Cardiac fibroblast (primary cell): ENCODE measurements around the gene ZBTB45.

Experiments used
- DNase-seq, 2 donors: peaks; one replicate each; pipeline versions ENCODE4 v3.0.0 to v3.0.0-alpha.2; 2010; ENCODE audit warnings: low read depth in 2 of 2
- H3K4me3 ChIP-seq, 2 donors: replicated peaks in 1 of 2; 1 replicate in 1 of 2; 2 replicates in 1 of 2; pipeline ENCODE4 v1.5.1; 2011; ENCODE audit warnings: low read depth in 2 of 2, low read length in 2 of 2, mild to moderate bottlenecking in 2 of 2, moderate library complexity in 1 of 2
- CTCF ChIP-seq: IDR thresholded peaks from one replicate; pipeline ENCODE4 v1.5.1; 2011; ENCODE audit warnings: low read depth, mild to moderate bottlenecking, low read length, inconsistent platforms

ZBTB45 gene

DNA sequence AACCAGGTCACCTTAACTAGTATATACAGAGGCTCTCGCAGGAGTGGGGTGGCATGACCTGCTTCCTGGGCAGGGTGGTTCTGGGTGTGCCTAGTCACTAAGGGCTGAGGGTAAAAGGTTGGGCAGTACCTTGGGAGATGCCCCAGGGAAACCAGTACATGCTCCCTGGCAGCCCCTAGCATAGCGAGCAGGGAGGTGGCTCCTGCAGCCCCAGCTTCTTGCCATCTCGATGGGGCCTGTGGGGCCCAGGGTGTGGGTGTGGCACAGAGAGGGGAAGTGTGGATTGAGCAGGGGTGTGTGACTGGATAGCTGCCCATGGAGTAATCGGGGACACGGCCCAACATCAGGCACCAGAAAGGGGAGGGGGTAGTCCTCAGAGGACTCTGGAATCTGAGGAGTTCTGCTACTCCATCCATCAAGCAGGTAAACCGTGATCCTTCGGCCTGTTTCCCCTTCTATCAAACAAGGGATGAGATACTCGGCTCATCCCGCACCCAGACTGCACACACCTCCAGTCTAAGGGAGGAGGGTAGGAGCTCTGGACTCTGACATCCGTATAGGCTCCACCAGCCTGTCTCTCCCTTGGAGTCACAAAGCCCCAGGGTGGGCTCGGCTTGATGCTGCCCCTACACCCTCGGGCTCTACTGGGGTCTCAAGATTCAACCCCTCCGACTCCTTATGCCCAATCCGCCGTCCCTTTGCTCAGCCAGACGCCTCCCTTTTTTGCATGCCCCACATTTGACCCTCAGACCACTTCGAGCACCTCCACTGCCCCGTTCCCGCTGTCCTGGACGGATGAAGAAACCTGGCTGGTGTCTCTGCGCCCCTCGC lies 1.1 kb downstream of the ZBTB45 start:
- peak in 1 of 2 donors; percentile 7 for DNase-seq
- peak overlapping the region; percentile 84 to 85 for H3K4me3 ChIP-seq
- TF ChIP-seq CTCF: no peak

- no peak for DNase-seq
- no peak overlapping the region for H3K4me3 ChIP-seq
- no peak for TF ChIP-seq CTCF
These were observed 2.4 kb downstream of the ZBTB45 start for GRCh38 chr19:58516964-58517833.

DNA sequence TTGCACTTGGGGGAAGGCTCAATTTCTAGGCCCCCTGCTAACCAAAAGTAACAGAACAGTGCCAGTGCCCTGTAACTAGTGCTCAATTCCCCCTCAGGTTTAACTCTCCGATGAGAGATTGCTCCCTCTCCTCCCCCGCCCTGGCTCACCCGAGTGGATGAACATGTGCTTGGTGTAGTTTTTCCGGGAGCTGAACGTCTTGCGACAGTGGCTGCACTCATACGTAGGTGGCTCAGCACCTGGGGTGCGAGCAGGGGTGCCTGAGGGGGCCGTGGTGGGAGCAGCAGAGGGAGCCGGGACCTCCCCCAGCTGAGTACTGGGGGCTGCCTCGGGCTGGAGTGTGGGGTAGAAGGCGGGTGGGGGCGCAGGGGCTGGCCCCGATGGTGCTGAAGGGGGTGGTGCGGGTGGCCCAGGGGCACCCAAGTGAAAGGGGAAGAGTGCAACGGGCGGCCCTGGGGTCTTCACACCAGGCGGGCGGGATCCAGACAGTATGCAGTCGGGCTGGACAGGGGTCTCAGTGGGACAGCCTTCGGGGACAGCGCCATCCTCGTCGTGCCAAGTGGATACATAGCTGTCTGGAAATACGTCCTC lies 3.3 kb downstream of the ZBTB45 start:
- no peak for DNase-seq
- no peak for TF ChIP-seq CTCF
- no peak overlapping the region for H3K4me3 ChIP-seq

DNA sequence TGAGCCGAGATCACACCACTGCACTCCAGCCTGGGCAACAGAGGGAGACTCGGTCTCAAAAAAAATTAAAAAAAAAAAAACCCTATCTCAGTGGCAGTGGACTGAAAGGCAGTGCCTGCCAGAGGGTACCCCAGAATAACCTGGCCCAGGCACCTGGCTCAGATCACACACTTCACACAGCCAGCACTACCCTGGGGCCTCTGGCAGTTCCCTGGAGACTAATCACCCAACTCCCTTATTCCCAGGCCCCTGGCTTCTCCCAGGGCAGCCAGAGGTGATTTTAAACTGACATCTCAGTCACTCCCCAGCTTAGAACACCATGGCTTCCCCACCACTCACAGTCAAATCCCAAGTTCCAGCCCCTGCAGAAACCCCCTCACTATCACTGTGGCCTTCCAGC lies 4.4 kb downstream of the ZBTB45 start:
- no peak for TF ChIP-seq CTCF
- no peak for DNase-seq
- no peak overlapping the region for H3K4me3 ChIP-seq

DNA sequence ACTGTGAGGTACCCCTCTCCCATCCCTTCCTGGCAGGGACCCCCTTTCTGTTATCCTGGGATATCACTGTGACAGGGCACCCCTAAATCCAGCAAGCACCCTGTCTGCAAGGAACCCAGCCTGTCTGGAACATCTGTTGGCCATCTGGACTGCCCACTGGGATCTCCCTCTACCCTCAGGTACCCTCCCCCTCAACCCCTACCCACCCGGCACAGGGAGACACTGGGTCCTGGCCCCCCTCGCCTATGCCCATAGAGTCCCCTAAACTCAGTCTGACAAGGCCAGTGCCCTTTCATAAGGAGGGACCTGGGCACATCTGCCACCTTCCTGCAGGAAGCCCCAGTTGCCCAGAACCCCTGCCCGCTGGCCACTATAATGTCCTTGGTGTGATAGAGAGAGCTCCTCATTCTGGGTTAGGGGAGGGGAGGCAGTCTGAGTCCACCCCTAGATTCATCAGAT lies 5.0 kb downstream of the ZBTB45 start:
- peak overlapping the region; percentile 40 to 45 for H3K4me3 ChIP-seq
- no peak for DNase-seq
- TF ChIP-seq CTCF: no peak

DNA sequence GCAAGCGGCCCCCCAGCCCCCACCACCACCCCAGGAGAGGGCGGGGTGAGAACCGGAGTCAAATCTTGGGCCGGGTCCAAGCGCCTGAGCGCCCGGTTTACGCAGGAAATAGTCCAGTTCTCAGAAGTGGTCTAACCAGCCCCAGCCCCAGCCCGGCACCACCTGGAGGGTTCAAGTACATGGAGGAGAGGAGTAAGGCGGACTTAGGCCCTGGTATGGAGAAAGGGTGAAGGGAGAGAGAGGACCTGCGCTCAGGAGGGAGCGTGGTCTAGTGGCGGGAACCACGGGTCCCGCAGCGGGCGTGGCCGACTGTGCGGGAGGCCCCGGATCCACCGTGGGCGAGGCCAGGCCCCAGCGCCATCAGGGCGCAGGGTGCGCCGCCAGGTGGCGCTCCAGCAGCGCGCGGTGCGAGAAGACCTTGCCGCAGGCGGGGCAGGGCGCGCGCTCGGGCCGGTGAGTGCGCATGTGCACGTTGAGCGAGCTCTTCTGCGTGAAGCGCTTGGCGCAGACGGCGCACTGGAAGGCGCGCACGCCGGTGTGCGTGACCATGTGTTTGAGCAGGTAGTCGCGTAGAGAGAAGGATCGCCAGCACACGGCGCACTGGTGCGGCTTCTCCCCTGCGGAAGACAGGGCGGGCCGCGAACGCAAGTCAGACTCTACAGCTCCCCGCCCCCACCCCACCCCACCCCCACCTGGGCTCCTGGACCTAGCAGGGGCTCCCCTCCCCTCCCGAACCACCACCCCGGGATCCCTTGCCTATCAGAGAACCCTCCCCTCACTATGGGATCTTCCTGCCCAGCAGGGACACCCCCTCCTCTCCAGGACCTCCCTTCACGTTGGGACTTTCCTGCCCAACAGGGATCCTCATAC lies 5.7 kb downstream of the ZBTB45 start:
- peak overlapping the region; percentile 40 to 45 for H3K4me3 ChIP-seq
- DNase-seq: peak; percentile 85 to 93
- peak; percentile 40 for TF ChIP-seq CTCF
